DMS53 (cell line): ENCODE data around the gene RCCD1.
"Not testable (repeated sequence)": the region's sequence is repeated elsewhere in the genome, so short reads cannot be mapped to it uniquely, and the experiment has no call there.

Experiments used
- DNase-seq: peaks from one replicate; lab custom pipeline; 2025; lab: John Stamatoyannopoulos, UW

RCCD1 gene

GRCh38 chr15:90954712-90955623, at the start of gene RCCD1:
TSS of gene RCCD1 (plus strand) at chr15:90954884. CDS start at chr15:90956735, 1,851 bp downstream.
- peak; percentile 98 for DNase-seq

GRCh38 chr15:90905306-90906180, 49.1 kb upstream of the RCCD1 start:
- no peak for DNase-seq

GRCh38 chr15:90906181-90906849, 48.4 kb upstream of the RCCD1 start:
- no peak for DNase-seq

- no peak for DNase-seq
Measured at GRCh38 chr15:90907051-90907660, 47.5 kb upstream of the RCCD1 start.

GRCh38 chr15:90907838-90908507, 46.7 kb upstream of the RCCD1 start:
- no peak for DNase-seq

GRCh38 chr15:90909449-90909848, 45.2 kb upstream of the RCCD1 start:
- not testable (repeated sequence) for DNase-seq

GRCh38 chr15:90909976-90910375, 44.7 kb upstream of the RCCD1 start:
- no peak for DNase-seq

- DNase-seq, result no peak
Measured at GRCh38 chr15:90910441-90911301, 44.0 kb upstream of the RCCD1 start.

GRCh38 chr15:90911302-90911623, 43.4 kb upstream of the RCCD1 start:
- no peak for DNase-seq

- DNase-seq, result no peak
Measured at GRCh38 chr15:90911906-90912769, 42.5 kb upstream of the RCCD1 start.

GRCh38 chr15:90912770-90913075, 42.0 kb upstream of the RCCD1 start:
- no peak for DNase-seq

- no peak for DNase-seq
Measured at GRCh38 chr15:90913398-90913944, 41.2 kb upstream of the RCCD1 start.

GRCh38 chr15:90914305-90915080, 40.2 kb upstream of the RCCD1 start:
- DNase-seq, result no peak

- no peak for DNase-seq
Measured at GRCh38 chr15:90915216-90915807, 39.4 kb upstream of the RCCD1 start.

GRCh38 chr15:90915808-90916440, 38.8 kb upstream of the RCCD1 start:
- DNase-seq, result no peak

- DNase-seq, result no peak
Measured at GRCh38 chr15:90916461-90916860, 38.2 kb upstream of the RCCD1 start.

GRCh38 chr15:90917569-90917968, 37.1 kb upstream of the RCCD1 start:
- no peak for DNase-seq
